Adipocyte (in vitro differentiated cells): ENCODE measurements around the gene SLC19A1.

Source experiments
- DNase-seq: peaks from one replicate; pipeline ENCODE4 v3.0.0-alpha.2; 2015; ENCODE audit warnings: low read depth
- H3K27me3 ChIP-seq: replicated peaks from 2 replicates; pipeline ENCODE4 v1.7.0; 2013; ENCODE audit warnings: mild to moderate bottlenecking, low read length, moderate library complexity; ENCODE audit not compliant: control insufficient read depth, insufficient read depth
- H3K36me3 ChIP-seq: 2 replicates; pipeline ENCODE4 v1.7.0; 2013; ENCODE audit warnings: low read length, mild to moderate bottlenecking, moderate library complexity; ENCODE audit not compliant: control insufficient read depth, insufficient read depth, severe bottlenecking
- H3K4me1 ChIP-seq: 2 replicates; pipeline ENCODE4 v1.7.0; 2013; ENCODE audit warnings: mild to moderate bottlenecking, low read length, moderate library complexity; ENCODE audit not compliant: control insufficient read depth, insufficient read depth
- H3K4me3 ChIP-seq: 2 replicates; pipeline ENCODE4 v1.7.0; 2013; ENCODE audit warnings: mild to moderate bottlenecking, low read length, moderate library complexity
- H3K9ac ChIP-seq: 2 replicates; pipeline ENCODE4 v1.7.0; 2013; ENCODE audit warnings: mild to moderate bottlenecking, low read length, moderate library complexity
- H3K9me3 ChIP-seq: 2 replicates; pipeline ENCODE4 v1.7.0; 2013; ENCODE audit warnings: mild to moderate bottlenecking, low read length, moderate library complexity; ENCODE audit not compliant: control insufficient read depth

The SLC19A1 gene

DNA sequence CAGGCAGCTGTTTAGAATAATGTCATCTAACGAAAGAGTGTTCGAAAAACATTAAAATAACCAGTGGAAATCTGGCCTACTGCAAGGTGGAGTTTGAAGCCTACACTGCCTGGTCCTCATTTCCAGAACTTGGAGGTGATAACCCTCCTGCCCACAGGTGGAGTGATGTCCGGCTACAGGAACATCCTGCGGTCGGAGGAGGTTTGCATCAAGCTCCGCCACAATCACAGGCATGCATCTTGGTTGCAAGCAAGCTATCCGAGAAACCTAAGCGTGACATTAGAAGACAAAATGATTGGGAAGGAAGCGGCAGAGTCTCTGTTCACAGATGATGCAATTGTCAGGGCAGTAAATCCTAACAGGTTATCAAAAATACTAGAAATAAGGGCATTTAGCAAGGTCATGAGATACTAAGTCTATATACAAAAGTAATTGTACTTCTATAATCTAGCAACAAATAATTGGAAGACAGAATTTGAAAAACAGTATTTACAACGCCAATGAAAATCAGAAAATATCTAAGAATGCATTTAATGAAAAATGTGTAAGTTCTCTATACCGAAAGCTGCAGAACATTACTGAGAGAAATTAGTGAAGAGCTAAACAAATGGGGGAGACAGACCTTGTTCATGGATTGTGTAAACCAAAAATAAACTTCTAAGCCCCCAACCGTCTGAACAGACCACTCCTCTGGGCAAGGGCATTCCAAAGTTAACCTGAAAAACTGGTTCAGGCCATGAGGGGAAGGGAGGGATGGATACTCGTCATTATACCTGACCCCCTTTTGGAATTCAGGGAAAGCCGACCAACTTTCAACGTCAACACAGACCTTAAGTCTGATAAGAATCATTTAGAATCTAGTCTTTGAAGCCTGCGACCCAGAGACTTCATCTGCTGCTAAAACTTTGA lies 4.7 kb upstream of the SLC19A1 start:
- Histone ChIP-seq H3K9me3 (peaks cover 6% of the 10 kb centered on the region), H3K4me1 (peaks cover 17% of the 10 kb centered on the region), H3K36me3 (no peaks in the 10 kb centered on the region), H3K4me3 (no peak overlapping the region), H3K27me3 (peaks cover 7% of the 10 kb centered on the region), H3K9ac (no peak overlapping the region)
- DNase-seq = no peak

DNA sequence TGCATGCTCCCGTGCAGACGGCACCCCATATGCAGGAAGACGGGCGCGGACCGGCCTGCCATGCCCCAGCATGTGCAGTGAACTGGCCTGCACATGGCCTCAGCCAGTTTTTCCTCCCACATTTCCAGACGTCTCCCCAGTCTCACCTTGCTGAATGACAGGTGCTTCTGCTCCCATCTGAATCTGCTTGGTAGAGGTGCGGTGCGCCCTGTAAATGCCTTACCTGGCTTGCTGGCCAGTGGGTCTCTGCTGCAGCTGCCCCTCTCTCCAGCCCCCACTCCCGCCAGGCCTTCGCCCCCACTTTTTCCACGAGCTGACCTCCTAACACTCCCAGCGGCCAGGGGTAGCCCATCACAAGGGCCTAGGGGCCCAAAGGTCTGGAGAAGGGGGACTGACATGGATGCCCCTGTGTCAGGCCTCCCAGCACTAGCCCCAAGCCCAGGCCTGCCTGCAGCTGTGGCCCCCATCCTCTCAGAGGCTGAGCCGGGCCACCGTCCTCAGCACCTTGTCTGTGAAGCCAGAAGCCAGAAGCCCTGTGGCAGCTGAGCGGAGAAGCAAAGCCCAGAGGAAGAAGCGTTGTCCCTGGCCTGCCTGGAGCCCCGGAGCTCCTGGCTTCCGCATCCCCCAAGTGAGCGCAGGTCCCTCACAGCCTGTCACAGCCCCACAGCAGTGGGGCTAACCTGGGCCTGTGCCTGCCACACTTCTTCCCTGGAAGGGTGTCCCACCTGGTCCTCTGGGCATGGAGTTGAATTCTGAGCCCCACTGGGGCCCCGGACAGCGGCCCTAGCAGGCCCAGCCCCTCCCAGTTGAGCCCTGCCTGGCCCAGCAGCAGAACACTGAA lies 3.7 kb upstream of the SLC19A1 start:
- no peak for DNase-seq
- no peaks in the 10 kb centered on the region for H3K36me3 ChIP-seq
- peaks cover 6% of the 10 kb centered on the region for H3K9me3 ChIP-seq
- no peak overlapping the region for H3K9ac ChIP-seq
- no peak overlapping the region for H3K4me3 ChIP-seq
- H3K27me3 ChIP-seq = peaks cover 7% of the 10 kb centered on the region
- H3K4me1 ChIP-seq = peaks cover 16% of the 10 kb centered on the region

DNA sequence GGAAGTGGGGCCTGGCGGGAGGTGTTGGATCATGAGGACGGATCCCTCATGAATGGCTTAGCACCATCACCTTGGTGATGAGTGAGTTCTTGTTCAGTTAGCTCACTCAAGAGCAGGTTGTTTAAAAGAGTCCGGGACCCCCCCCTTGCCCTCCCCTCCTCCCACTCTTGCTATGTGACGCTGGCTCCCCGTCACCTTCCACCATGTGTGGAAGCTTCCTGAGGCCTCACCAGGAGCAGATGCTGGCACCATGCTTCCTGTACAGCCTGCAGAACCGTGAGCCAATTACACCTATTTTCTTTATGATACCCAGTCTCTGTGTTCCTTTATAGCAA lies 3.0 kb upstream of the SLC19A1 start:
- no peak for DNase-seq
- H3K27me3 ChIP-seq = peaks cover 7% of the 10 kb centered on the region
- H3K9me3 ChIP-seq = peaks cover 6% of the 10 kb centered on the region
- no peaks in the 10 kb centered on the region for H3K36me3 ChIP-seq
- no peak overlapping the region for H3K9ac ChIP-seq
- H3K4me1 ChIP-seq = peaks cover 18% of the 10 kb centered on the region
- no peak overlapping the region for H3K4me3 ChIP-seq

DNA sequence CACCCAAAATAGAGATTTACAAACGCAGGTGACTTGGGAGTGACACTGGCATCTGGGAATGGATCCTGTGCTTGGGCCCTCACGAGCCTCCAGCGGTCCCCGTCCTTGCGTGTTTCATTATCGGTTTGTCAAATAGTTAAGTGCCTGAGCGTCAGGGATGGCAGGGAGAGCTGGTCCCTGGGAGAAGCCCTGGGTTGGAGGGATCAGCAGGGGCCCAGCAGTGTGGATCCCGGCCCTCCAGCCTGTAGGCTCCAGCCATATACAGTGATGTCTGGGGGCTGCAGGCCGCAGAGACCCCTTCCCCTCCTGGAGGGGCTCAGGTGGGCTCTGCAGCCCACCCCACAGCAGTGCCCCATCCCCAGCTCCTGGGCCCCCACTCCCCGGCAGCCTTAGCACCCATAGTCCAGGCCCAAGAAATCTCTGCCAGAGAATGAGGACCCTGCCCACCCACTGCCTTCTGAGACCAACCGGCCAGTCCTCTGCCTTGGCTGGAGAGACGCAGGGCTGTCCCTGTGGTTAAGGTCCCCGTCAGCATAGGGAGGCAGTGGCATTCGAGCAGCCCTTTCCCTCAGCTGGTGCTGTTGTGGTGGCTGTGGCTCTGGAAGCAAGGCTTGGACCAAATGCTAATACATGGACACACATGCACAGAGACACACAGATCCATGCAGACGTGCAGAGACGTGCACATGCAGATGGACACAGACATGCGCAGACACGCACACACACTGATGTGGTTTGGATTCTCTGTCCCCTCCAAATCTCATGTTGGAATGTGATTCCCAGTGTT lies 2.4 kb upstream of the SLC19A1 start:
- H3K36me3 ChIP-seq = no peaks in the 10 kb centered on the region
- no peak for DNase-seq
- H3K4me3 ChIP-seq = no peak overlapping the region

DNA sequence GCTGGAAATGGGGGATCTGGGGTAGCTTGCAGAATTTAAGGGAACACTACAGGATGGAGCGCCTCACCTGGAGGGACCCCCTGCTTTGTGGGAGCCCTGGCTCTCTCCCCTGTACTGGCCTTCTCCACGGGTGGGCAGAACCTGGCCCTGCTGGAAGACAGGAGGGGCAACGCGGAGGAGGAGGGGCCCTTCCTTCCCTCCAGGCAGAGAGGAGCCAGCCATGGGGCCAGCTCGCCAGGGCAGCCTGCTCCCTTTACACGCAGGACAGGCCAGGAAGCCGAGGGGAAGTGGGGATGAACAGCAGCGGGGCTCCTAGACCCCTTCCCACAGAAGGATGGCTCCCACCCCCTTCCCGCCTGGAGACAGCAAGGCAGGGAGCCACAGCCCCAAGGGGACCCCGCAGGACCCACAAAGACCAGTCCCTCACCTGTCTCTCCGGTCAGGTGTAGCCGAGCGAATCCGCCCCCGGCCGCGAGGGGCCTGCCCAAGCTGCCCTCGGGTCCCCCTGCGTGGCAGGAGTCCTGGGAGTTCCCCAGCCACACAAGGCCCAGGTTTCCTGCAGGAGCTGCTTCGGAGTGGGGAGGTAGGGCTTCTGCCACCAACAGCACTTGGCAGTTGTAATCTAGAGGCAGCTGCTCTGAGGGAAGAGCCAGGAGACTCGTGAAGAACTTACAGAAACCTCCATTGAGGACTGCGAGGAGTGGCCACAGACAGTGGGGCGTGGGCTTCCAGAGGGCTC lies 1.6 kb upstream of the SLC19A1 start:
- H3K36me3 ChIP-seq = no peaks in the 10 kb centered on the region
- peaks cover 7% of the 10 kb centered on the region for H3K27me3 ChIP-seq
- no peak for DNase-seq
- H3K4me3 ChIP-seq = no peak overlapping the region
- peak overlapping the region; percentile 66 for H3K9ac ChIP-seq
- peaks cover 3% of the 10 kb centered on the region for H3K9me3 ChIP-seq
- H3K4me1 ChIP-seq = peaks cover 18% of the 10 kb centered on the region

More for the DNA sequence above, 2.4 kb upstream of the SLC19A1 start:
- no peak overlapping the region for H3K9ac ChIP-seq
- H3K4me1 ChIP-seq = peaks cover 18% of the 10 kb centered on the region
- peaks cover 6% of the 10 kb centered on the region for H3K9me3 ChIP-seq
- H3K27me3 ChIP-seq = peaks cover 7% of the 10 kb centered on the region

DNA sequence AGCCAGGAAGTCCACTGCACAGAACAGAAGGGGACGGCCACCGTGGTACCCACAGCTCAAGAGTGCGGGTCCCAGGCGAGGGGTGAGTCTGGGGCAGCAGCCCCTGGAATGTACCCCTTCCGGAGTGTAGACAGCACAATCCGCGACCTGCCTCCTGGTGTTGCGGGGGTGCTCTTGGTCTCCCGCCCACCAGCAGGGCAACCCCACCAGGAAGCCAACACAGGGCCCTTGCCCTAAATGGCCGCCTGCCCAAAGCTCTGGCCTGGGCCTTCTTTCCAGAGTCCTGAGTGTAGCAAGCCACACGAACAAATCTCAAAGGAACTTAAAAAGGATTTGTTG lies 1.1 kb upstream of the SLC19A1 start:
- DNase-seq = no peak
- H3K27me3 ChIP-seq = peaks cover 7% of the 10 kb centered on the region

DNA sequence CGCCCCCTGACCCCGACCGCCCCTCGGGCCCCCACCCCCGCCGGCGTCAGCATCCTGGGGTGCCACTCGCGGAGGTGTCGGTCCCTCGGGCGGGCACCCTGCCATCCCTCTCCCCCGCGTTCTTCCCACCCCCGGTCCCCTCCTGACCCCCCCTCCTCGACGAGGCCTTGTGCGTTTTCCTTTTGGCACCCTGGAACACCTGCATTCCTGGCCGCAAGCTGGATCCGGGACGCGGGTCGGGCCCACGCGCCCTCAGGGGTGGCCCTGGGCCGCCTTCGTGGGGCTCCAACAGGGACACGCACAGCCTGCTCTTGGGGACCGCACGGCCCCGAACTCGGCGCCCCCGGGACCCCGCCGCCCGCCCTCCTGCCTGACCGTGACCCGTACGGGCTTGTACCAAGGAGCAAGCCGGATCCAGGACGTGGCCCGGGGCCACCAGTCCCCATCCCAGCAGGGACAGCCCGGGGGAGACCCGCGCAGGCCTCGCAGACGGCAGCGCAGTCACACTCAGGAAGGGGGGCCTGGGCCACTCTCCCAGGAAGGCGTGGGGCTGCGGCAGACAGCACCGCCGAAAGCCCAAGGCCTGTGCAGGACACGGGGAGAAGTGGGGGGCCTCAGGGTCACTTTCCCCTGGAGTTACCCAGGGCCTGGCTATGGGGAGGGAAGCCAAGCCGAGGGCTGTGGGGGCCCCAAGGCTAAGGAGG lies 579 bp upstream of the SLC19A1 start:
- Histone ChIP-seq H3K9ac (peak overlapping the region; percentile 61), H3K9me3 (no peaks in the 10 kb centered on the region)
- DNase-seq = peak; percentile 14

More for the DNA sequence above, 1.1 kb upstream of the SLC19A1 start:
- Histone ChIP-seq H3K4me1 (peaks cover 18% of the 10 kb centered on the region), H3K36me3 (no peaks in the 10 kb centered on the region), H3K9ac (peak overlapping the region; percentile 66), H3K4me3 (no peak overlapping the region), H3K9me3 (no peaks in the 10 kb centered on the region)

DNA sequence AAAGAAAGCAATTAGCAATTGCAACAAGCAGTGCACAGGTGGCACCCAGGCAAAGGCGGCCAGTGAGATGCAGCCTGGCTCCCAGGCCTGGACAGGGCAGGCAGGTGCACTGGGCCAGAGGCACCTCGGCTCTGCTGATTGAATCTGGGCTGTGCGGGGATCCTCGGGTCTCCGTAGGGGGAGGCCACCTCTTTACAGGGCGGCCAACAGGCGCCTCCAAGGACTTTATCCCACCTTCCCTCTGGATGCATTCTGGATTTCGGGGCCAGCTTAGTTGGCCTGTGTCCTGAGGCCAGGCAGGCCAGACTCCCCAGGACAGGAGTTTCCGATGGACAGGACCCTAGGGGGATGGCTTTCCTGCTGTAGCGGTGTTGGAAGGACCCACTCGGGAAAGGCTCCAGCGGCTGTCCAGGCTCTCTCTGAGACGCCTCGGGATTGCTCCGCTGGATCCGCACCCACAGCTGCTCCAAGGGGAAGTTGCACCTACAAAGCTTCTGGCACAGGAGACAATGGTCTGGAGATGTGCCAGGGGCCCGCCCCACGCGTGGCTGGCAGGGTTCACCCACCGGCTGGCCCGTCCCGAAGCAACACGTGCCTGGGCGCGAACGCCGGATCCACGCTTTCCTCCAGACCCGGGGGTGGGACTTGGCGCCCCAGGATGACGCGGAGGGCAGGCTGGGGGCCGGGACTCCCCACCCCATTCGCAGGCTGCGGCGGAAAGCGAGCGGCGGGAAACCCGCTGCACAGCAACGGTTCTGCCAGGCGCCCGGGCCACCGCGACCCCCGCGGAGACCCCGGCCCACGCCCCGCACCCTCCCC lies 810 bp downstream of the SLC19A1 start:
- H3K9me3 ChIP-seq = no peaks in the 10 kb centered on the region
- no peaks in the 10 kb centered on the region for H3K27me3 ChIP-seq
- peak overlapping the region; percentile 68 for H3K4me3 ChIP-seq
- peak; percentile 72 for DNase-seq
- H3K36me3 ChIP-seq = no peaks in the 10 kb centered on the region
- peak overlapping the region; percentile 22 for H3K9ac ChIP-seq
- H3K4me1 ChIP-seq = peaks cover 18% of the 10 kb centered on the region

More for the DNA sequence above, 579 bp upstream of the SLC19A1 start:
- Histone ChIP-seq H3K4me1 (peaks cover 18% of the 10 kb centered on the region), H3K36me3 (no peaks in the 10 kb centered on the region), H3K4me3 (no peak overlapping the region), H3K27me3 (peaks cover 7% of the 10 kb centered on the region)

DNA sequence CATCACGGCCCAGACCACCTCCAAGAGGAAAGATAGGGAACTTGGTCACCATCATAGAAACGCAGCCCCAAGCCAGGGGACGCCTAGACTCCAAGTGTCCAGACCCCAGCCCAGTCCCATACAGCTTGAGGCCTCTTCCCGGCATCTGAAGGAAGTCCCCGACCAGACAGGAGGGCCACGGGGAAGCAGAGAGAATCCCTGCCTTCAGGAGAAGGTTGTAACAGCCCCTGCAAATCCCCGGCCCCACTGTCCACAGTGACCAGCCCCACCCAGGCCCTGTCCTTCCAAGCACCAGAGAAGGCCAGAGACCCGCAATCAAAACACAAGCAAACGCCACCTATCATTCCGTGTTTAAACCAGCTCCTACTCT lies 1.7 kb downstream of the SLC19A1 start:
- Histone ChIP-seq H3K4me1 (peaks cover 20% of the 10 kb centered on the region), H3K36me3 (no peaks in the 10 kb centered on the region), H3K27me3 (no peaks in the 10 kb centered on the region), H3K9ac (no peak overlapping the region), H3K9me3 (no peaks in the 10 kb centered on the region), H3K4me3 (no peak overlapping the region)
- DNase-seq = no peak
